ENCODE data around the gene PLCB1.

Gene PLCB1

GRCh38 chr20:8924539-8924938 is 792.5 kb downstream of the PLCB1 start:
- no peak for TF ChIP-seq CTCF (conservative IDR thresholded peaks at IDR 0.05; ENCODE audit: low read depth, low read length)
- H3K4me3 ChIP-seq (IDR thresholded peaks at IDR 0.05; ENCODE audit: insufficient read depth, low read depth, low read length): no peak overlapping the region
- H3K4me1 ChIP-seq (ENCODE audit: low read depth, poor library complexity, severe bottlenecking): no peaks in the 10 kb centered on the region
- no peaks in the 10 kb centered on the region for H3K79me2 ChIP-seq (ENCODE audit: insufficient read depth, low read depth)
- H3K36me3 ChIP-seq (ENCODE audit: insufficient read depth): no peaks in the 10 kb centered on the region
- no peak overlapping the region for H3K4me2 ChIP-seq
- H2AFZ ChIP-seq (ENCODE audit: low read depth): no peak overlapping the region
- H3K9ac ChIP-seq: no peak overlapping the region
- no peaks in the 10 kb centered on the region for H4K20me1 ChIP-seq (ENCODE audit: insufficient read depth)
- H3K27ac ChIP-seq: no peak overlapping the region
- H3K27me3 ChIP-seq (ENCODE audit: insufficient read depth, low read depth): no peaks in the 10 kb centered on the region

GRCh38 chr20:8930726-8931125 is 798.7 kb downstream of the PLCB1 start:
- H3K4me3 ChIP-seq (IDR thresholded peaks at IDR 0.05; ENCODE audit: insufficient read depth, low read depth, low read length): no peak overlapping the region
- H2AFZ ChIP-seq (ENCODE audit: low read depth): no peak overlapping the region
- H3K79me2 ChIP-seq (ENCODE audit: insufficient read depth, low read depth): no peaks in the 10 kb centered on the region
- no peak overlapping the region for H3K27ac ChIP-seq
- no peak for TF ChIP-seq CTCF (conservative IDR thresholded peaks at IDR 0.05; ENCODE audit: low read depth, low read length)
- H3K4me2 ChIP-seq: no peak overlapping the region
- no peak overlapping the region for H3K9ac ChIP-seq
- H3K4me1 ChIP-seq (ENCODE audit: low read depth, poor library complexity, severe bottlenecking): no peaks in the 10 kb centered on the region
- no peaks in the 10 kb centered on the region for H3K27me3 ChIP-seq (ENCODE audit: insufficient read depth, low read depth)
- no peaks in the 10 kb centered on the region for H3K36me3 ChIP-seq (ENCODE audit: insufficient read depth)
- no peaks in the 10 kb centered on the region for H4K20me1 ChIP-seq (ENCODE audit: insufficient read depth)

GRCh38 chr20:8932192-8933165 is 800.4 kb downstream of the PLCB1 start:
- H4K20me1 ChIP-seq (ENCODE audit: insufficient read depth): no peaks in the 10 kb centered on the region
- no peak overlapping the region for H3K4me2 ChIP-seq
- H3K9ac ChIP-seq: no peak overlapping the region
- H3K79me2 ChIP-seq (ENCODE audit: insufficient read depth, low read depth): no peaks in the 10 kb centered on the region
- no peak overlapping the region for H2AFZ ChIP-seq (ENCODE audit: low read depth)
- H3K4me1 ChIP-seq (ENCODE audit: low read depth, poor library complexity, severe bottlenecking): no peaks in the 10 kb centered on the region
- H3K27ac ChIP-seq: no peak overlapping the region
- no peak for TF ChIP-seq CTCF (conservative IDR thresholded peaks at IDR 0.05; ENCODE audit: low read depth, low read length)
- no peak overlapping the region for H3K4me3 ChIP-seq (IDR thresholded peaks at IDR 0.05; ENCODE audit: insufficient read depth, low read depth, low read length)
- H3K36me3 ChIP-seq (ENCODE audit: insufficient read depth): no peaks in the 10 kb centered on the region
- no peaks in the 10 kb centered on the region for H3K27me3 ChIP-seq (ENCODE audit: insufficient read depth, low read depth)

GRCh38 chr20:8933381-8933807 is 801.3 kb downstream of the PLCB1 start:
- Histone ChIP-seq H3K9ac (no peak overlapping the region), H3K79me2 (ENCODE audit: insufficient read depth, low read depth) (no peaks in the 10 kb centered on the region), H2AFZ (ENCODE audit: low read depth) (no peak overlapping the region), H3K4me3 (IDR thresholded peaks at IDR 0.05; ENCODE audit: insufficient read depth, low read depth, low read length) (no peak overlapping the region), H3K27ac (no peak overlapping the region), H3K4me2 (no peak overlapping the region), H3K4me1 (ENCODE audit: low read depth, poor library complexity, severe bottlenecking) (no peaks in the 10 kb centered on the region), H3K27me3 (ENCODE audit: insufficient read depth, low read depth) (no peaks in the 10 kb centered on the region), H3K36me3 (ENCODE audit: insufficient read depth) (no peaks in the 10 kb centered on the region), H4K20me1 (ENCODE audit: insufficient read depth) (no peaks in the 10 kb centered on the region)
- no peak for TF ChIP-seq CTCF (conservative IDR thresholded peaks at IDR 0.05; ENCODE audit: low read depth, low read length)

Measured in KMS-11 (cell line).